ENCODE results near the gene PLEKHN1.

GRCh38 chr1:1011396-1011949 is 45.2 kb downstream of the PLEKHN1 start:
- TF ChIP-seq CTCF (conservative IDR thresholded peaks at IDR 0.05 in 1 of 2, IDR thresholded peaks at IDR 0.05 in 1 of 2; ENCODE audit: extremely low read depth in 1 of 2, insufficient read depth in 1 of 2, low read depth in 1 of 2, low read length in 2 of 2) (no peak), EZH2 (IDR thresholded peaks at IDR 0.05; ENCODE audit: borderline replicate concordance, low read length) (no peak)

Data from mammary epithelial cell (primary cell).